ENCODE data around the gene ATRNL1.

DNA sequence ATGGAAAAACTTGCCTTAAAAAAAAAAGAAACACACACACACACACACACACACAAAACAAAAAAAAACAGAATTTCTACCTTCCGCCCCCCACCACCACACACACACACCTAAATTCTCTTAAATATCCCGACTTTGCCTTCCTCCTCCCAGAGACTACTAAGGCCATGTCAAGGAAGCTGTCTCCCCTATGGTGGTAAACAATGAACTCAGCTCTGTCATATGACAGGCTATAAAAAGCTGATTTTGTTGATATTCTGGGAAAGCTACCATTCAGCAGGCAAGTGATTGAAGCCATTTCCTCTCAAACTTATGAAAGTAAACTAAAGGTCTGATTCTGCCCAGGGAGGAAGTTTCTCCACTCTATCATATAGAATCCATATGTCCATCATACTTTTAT lies 708.8 kb downstream of the ATRNL1 start:
- TF ChIP-seq, protein P1, sequence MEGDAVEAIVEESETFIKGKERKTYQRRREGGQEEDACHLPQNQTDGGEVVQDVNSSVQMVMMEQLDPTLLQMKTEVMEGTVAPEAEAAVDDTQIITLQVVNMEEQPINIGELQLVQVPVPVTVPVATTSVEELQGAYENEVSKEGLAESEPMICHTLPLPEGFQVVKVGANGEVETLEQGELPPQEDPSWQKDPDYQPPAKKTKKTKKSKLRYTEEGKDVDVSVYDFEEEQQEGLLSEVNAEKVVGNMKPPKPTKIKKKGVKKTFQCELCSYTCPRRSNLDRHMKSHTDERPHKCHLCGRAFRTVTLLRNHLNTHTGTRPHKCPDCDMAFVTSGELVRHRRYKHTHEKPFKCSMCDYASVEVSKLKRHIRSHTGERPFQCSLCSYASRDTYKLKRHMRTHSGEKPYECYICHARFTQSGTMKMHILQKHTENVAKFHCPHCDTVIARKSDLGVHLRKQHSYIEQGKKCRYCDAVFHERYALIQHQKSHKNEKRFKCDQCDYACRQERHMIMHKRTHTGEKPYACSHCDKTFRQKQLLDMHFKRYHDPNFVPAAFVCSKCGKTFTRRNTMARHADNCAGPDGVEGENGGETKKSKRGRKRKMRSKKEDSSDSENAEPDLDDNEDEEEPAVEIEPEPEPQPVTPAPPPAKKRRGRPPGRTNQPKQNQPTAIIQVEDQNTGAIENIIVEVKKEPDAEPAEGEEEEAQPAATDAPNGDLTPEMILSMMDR (IDR thresholded peaks at IDR 0.05), result no peak
- no peak for TF ChIP-seq POLR2A (IDR thresholded peaks at IDR 0.05)
